ENCODE measurements around the gene ZNF534.
"Not testable (repeated sequence)": the region's sequence is repeated elsewhere in the genome, so short reads cannot be mapped to it uniquely, and the experiment has no call there.

Gene ZNF534

GRCh38 chr19:52444506-52444905, 15.6 kb downstream of the ZNF534 start:
- no peak for TF ChIP-seq CTCF (IDR thresholded peaks at IDR 0.05; ENCODE audit: low read depth, low read length)
- no peak overlapping the region for H3K4me3 ChIP-seq (ENCODE audit: low read depth, low read length)

- no peak for TF ChIP-seq CTCF (IDR thresholded peaks at IDR 0.05; ENCODE audit: low read depth, low read length)
- H3K4me3 ChIP-seq (ENCODE audit: low read depth, low read length): no peak overlapping the region
Measured at GRCh38 chr19:52451241-52451640, 22.3 kb downstream of the ZNF534 start.

GRCh38 chr19:52453324-52454094, 24.6 kb downstream of the ZNF534 start, which contains the start of gene ZNF578:
TSS of gene ZNF578 (plus strand) at chr19:52453553. CDS start at chr19:52501846, 48,293 bp downstream.
- H3K4me3 ChIP-seq (ENCODE audit: low read depth, low read length): peak within 1 kb of the TSS; percentile 80

GRCh38 chr19:52464798-52465470, 36.0 kb downstream of the ZNF534 start:
- H3K4me3 ChIP-seq (ENCODE audit: low read depth, low read length): no peak overlapping the region
- no peak for TF ChIP-seq CTCF (IDR thresholded peaks at IDR 0.05; ENCODE audit: low read depth, low read length)

More at GRCh38 chr19:52453324-52454094, 24.6 kb downstream of the ZNF534 start, which contains the start of gene ZNF578:
- no peak for TF ChIP-seq CTCF (IDR thresholded peaks at IDR 0.05; ENCODE audit: low read depth, low read length)

- no peak for TF ChIP-seq CTCF (IDR thresholded peaks at IDR 0.05; ENCODE audit: low read depth, low read length)
- H3K4me3 ChIP-seq (ENCODE audit: low read depth, low read length): no peak overlapping the region
Measured at GRCh38 chr19:52473655-52474350, 44.9 kb downstream of the ZNF534 start.

- no peak for TF ChIP-seq CTCF (IDR thresholded peaks at IDR 0.05; ENCODE audit: low read depth, low read length)
- H3K4me3 ChIP-seq (ENCODE audit: low read depth, low read length): no peak overlapping the region
Measured at GRCh38 chr19:52474351-52475127, 45.6 kb downstream of the ZNF534 start.

GRCh38 chr19:52484111-52484743, 55.3 kb downstream of the ZNF534 start:
- H3K4me3 ChIP-seq (ENCODE audit: low read depth, low read length): not testable (repeated sequence)

- not testable (repeated sequence) for H3K4me3 ChIP-seq (ENCODE audit: low read depth, low read length)
Measured at GRCh38 chr19:52485064-52485463, 56.1 kb downstream of the ZNF534 start.

GRCh38 chr19:52485561-52486240, 56.8 kb downstream of the ZNF534 start:
- H3K4me3 ChIP-seq (ENCODE audit: low read depth, low read length): not testable (repeated sequence)
